ENCODE data around the gene SLC14A1. TPM values are rescaled to one million over a fixed set of nuclear protein-coding genes. Genes with fewer than 3 reads are reported as not detected.

The SLC14A1 gene
- total and polyA plus RNA-seq, 2 of the 4 experiments (the other 2 are of a cell fraction): 20.5 to 31.9 TPM

DNA sequence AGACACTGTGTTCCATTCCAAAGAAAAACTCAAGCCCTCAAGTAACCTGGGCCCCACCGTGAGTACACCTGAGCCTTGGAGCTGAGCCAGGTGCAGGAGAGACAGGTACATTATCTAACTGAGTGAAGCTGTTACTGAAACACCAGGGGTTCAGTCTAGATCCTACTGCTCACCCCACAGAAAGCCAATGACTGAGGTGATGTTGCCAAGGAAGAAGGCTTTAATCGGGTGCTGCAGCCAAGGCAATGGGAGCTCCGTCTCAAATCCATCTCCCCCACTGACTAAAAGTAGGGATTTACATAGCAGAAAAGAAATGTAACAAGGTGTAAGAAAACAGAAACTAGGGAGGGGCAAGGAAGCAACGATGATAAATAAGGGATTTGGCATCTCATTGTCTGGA, 15.2 kb upstream of the SLC14A1 start:
- no peak overlapping the region for H2AFZ ChIP-seq (replicated peaks; ENCODE audit: low read length, poor library complexity)
- intact Hi-C loops (cut with micrococcal nuclease): no loop called here
- dilution Hi-C loops (cut with HindIII; ENCODE audit: low sequenced_read_pairs, unreplicated experiment): no loop called here

More for the DNA sequence above, 15.2 kb upstream of the SLC14A1 start:
- Histone ChIP-seq H3K9me1 (ENCODE audit: insufficient read depth, low read length) (no peaks in the 10 kb centered on the region), H3K18ac (ENCODE audit: low read depth, low read length) (no peak overlapping the region), H3K9me3 (ENCODE audit: control insufficient read depth, insufficient read depth, low read length) (peaks cover 14% of the 10 kb centered on the region), H3K9ac (ENCODE audit: low read depth, low read length) (no peak overlapping the region), H3K23ac (ENCODE audit: low read depth, low read length) (no peak overlapping the region), H2BK120ac (ENCODE audit: low read depth, low read length) (no peak overlapping the region), H3K79me1 (ENCODE audit: low read depth in 1 of 2, low read length in 2 of 2) (no peaks in the 10 kb centered on the region), H2BK5ac (ENCODE audit: low read depth, low read length, poor library complexity, severe bottlenecking) (no peak overlapping the region), H3K56ac (ENCODE audit: extremely low read depth, insufficient read depth, low read length) (no peak overlapping the region), H3K4me1 (ENCODE audit: control insufficient read depth, insufficient read depth, low read length) (peaks cover 2% of the 10 kb centered on the region; the same call in 1 of the 2 replicates), H2AK9ac (replicated peaks; ENCODE audit: low read depth, low read length, poor library complexity) (no peak overlapping the region), H2AK5ac (ENCODE audit: low read depth, low read length) (no peak overlapping the region), H3K4ac (ENCODE audit: low read depth, low read length) (no peak overlapping the region), H3K36me3 (ENCODE audit: control insufficient read depth, insufficient read depth, low read length) (no peaks in the 10 kb centered on the region), H4K8ac (ENCODE audit: low read depth in 2 of 2, low read length in 2 of 2) (no peak overlapping the region), H4K20me1 (ENCODE audit: insufficient read depth, low read length) (no peaks in the 10 kb centered on the region), H3K4me2 (ENCODE audit: low read depth, low read length) (no peak overlapping the region), H2BK20ac (ENCODE audit: low read depth, low read length) (no peak overlapping the region), H2BK15ac (ENCODE audit: low read depth, low read length) (no peak overlapping the region), H3K27me3 (ENCODE audit: control insufficient read depth, insufficient read depth, low read length) (no peaks in the 10 kb centered on the region), H3K4me3 (ENCODE audit: insufficient read depth, low read depth, low read length) (no peak overlapping the region), H3K14ac (replicated peaks; ENCODE audit: low read depth, low read length) (no peak overlapping the region), H3K27ac (ENCODE audit: insufficient read depth, low read length) (no peak overlapping the region), H4K91ac (ENCODE audit: insufficient read depth, low read depth, low read length) (no peak overlapping the region), H4K5ac (ENCODE audit: low read depth, low read length) (no peak overlapping the region)
- ATAC-seq (ENCODE audit: low read depth) (no peak), DNase-seq (no peak)
- BruUV-seq (replicated peaks): no TSS peak
- ChIA-PET CTCF (no interaction called here), POLR2A (ENCODE audit: unreplicated experiment) (no interaction called here)
- WGBS, 2 experiments (ENCODE audit: extremely low coverage in 2 of 2, insufficient read length in 1 of 2): no CpG with 5 or more reads among the region's 4 CpGs
- no peak for TF ChIP-seq SMC3 (IDR thresholded peaks at IDR 0.05; ENCODE audit: low read depth, low read length)
- no peak for TF ChIP-seq NFE2L2 (IDR thresholded peaks at IDR 0.05; ENCODE audit: low read depth, low read length)
- TF ChIP-seq, protein P1, sequence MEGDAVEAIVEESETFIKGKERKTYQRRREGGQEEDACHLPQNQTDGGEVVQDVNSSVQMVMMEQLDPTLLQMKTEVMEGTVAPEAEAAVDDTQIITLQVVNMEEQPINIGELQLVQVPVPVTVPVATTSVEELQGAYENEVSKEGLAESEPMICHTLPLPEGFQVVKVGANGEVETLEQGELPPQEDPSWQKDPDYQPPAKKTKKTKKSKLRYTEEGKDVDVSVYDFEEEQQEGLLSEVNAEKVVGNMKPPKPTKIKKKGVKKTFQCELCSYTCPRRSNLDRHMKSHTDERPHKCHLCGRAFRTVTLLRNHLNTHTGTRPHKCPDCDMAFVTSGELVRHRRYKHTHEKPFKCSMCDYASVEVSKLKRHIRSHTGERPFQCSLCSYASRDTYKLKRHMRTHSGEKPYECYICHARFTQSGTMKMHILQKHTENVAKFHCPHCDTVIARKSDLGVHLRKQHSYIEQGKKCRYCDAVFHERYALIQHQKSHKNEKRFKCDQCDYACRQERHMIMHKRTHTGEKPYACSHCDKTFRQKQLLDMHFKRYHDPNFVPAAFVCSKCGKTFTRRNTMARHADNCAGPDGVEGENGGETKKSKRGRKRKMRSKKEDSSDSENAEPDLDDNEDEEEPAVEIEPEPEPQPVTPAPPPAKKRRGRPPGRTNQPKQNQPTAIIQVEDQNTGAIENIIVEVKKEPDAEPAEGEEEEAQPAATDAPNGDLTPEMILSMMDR (conservative IDR thresholded peaks at IDR 0.05; ENCODE audit: low read depth, low read length): no peak
- TF ChIP-seq POLR2A (IDR thresholded peaks at IDR 0.05; ENCODE audit: low read depth, low read length): no peak
- TF ChIP-seq BHLHE40 (IDR thresholded peaks at IDR 0.05; ENCODE audit: low read depth, low read length): no peak
- TF ChIP-seq MAFK (IDR thresholded peaks at IDR 0.05; ENCODE audit: low read depth, low read length): no peak
- TF ChIP-seq RCOR1 (IDR thresholded peaks at IDR 0.05; ENCODE audit: insufficient replicate concordance, low read length): no peak
- TF ChIP-seq CHD1 (IDR thresholded peaks at IDR 0.05; ENCODE audit: low read depth, low read length): no peak
- no peak for TF ChIP-seq CEBPB (IDR thresholded peaks at IDR 0.05; ENCODE audit: low read depth, low read length)
- TF ChIP-seq MAZ (IDR thresholded peaks at IDR 0.05; ENCODE audit: borderline replicate concordance, low read depth, low read length): no peak
- TF ChIP-seq RFX5 (IDR thresholded peaks at IDR 0.05; ENCODE audit: low read depth, low read length): no peak
- TF ChIP-seq FOS (IDR thresholded peaks at IDR 0.05; ENCODE audit: low read depth, low read length): no peak
- no peak for TF ChIP-seq RAD21 (IDR thresholded peaks at IDR 0.05; ENCODE audit: low read length)
- TF ChIP-seq, protein P2, sequence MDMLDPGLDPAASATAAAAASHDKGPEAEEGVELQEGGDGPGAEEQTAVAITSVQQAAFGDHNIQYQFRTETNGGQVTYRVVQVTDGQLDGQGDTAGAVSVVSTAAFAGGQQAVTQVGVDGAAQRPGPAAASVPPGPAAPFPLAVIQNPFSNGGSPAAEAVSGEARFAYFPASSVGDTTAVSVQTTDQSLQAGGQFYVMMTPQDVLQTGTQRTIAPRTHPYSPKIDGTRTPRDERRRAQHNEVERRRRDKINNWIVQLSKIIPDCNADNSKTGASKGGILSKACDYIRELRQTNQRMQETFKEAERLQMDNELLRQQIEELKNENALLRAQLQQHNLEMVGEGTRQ (IDR thresholded peaks at IDR 0.05; ENCODE audit: low read depth, low read length): no peak
- TF ChIP-seq, protein P3, sequence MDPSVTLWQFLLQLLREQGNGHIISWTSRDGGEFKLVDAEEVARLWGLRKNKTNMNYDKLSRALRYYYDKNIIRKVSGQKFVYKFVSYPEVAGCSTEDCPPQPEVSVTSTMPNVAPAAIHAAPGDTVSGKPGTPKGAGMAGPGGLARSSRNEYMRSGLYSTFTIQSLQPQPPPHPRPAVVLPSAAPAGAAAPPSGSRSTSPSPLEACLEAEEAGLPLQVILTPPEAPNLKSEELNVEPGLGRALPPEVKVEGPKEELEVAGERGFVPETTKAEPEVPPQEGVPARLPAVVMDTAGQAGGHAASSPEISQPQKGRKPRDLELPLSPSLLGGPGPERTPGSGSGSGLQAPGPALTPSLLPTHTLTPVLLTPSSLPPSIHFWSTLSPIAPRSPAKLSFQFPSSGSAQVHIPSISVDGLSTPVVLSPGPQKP (IDR thresholded peaks at IDR 0.05; ENCODE audit: borderline replicate concordance, low read depth, low read length): no peak
- no peak for TF ChIP-seq MXI1 (IDR thresholded peaks at IDR 0.05; ENCODE audit: borderline replicate concordance, low read depth, low read length)
- in situ Hi-C loops (cut with MboI; ENCODE audit: low sequenced_read_pairs): no loop called here
